DMS79 treated with DMSO at 0.1 percent for 48 hours (cell line): ENCODE measurements around the gene MMP23B.

Experiments used
- DNase-seq: peaks from one replicate; lab custom pipeline; 2025; lab: John Stamatoyannopoulos, UW

Gene MMP23B

DNA sequence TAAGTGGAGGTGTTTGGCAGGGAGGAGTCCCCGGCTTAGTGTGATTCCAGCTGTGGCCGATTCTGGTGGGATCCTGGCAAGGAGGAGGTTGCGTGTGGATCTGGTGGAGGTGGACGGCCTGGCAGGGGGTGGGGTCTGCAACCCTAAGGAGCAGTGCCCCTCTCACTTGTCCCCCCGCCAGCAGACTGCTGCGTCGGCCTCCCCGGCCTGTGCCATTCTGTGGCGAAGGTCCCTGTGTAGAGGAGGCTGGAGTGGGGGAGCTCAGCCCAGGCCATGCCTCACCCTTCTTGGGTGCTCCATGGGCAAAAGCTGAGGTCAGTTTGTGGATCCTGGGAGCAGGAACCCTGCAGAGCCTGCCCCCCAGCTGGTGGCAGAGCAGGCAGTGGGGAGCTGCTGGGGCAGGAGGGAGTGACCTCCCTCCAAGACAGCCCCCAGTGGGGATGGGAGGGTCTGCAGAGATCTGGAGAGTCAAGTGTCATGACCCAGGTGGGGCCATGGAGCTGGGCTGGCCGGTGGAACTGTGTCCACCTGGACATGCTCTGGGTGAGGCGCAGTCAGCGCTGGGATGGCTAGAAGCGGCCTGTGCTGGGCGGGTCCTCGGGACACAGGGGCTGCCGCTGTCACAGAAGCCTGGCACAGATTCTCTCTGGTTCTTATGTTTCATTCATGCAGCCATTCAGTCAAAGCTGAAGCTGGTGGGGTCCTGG is 11.4 kb upstream of the MMP23B start:
- DNase-seq: no peak

DNA sequence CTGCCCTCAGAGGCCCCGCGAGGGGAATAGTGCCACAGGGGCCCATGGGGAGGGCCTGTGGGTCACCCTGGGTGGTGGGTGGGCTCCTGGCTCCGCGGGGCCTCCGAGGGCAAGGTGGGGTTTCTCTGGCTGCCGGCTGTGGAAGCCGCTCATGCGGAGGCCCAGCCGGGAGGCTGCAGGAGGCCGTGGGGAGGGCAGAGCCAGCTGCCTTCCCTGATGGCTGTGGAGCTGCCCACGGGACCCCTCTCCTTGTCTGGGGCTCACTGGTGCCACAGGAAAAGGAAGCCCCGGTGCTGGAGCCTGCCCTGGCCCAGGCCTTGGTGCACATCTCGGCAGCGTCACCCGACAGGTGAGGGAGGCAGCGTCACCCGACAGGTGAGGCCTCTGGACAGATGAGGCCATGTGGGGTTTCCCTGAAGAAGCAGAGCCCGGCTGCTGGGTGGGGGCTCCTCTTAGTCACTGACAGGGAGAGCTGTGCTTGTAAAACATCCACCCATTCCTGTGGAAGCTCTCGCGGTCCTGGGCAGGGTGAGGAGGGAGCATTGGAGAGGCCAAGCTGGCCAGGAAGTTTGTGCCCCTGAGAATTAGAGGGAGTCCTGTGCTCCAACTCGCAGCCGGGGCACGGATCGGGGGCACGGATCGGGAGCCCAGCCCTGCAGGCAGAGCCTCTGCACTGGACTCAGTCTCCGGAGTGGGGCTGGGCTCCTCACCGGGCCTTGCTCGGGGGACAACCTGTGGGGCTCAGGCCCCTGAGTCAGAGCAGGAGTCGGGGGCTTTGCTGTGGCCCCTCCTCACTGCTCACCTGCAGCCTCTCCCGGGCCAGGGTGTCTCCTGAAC is 10.6 kb upstream of the MMP23B start:
- no peak for DNase-seq

DNA sequence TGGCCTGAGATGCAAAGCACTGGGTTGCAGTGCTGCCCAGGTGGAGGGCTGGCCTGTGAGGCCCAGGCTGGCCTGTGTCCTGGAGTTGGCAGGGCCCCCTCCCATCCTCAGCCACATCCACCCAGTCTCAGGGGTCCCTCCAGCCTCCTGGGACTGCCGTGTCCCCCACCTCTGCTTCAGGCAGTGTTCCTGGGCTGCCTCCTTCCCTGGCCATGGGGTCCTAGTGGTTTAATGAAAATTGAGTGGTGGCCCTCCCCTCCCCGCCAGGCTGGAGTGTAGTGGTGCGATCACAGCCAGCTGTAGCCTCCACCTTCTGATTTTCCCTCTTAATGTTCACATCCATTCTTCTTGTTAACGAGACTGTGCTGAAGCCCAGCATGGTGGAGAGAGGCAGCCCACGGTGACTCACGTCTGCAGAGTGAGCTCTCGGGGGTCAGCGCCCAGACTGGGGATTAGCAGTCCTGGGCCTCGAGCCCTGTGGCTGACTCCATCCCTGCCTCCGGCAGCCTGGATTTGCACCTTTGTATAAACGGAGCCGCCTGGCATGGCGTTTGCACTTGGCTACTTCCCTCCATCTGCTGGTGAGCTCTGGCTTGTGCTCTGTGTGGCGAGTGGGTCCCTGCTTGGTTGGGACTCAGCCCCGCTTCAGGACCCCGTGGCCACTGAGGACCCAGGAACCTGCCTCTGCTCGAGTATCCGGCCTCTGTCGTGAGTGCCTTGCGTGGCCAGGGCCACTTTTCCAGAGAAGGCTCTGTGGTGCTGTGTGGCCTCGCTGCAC is 9.8 kb upstream of the MMP23B start:
- DNase-seq: no peak

DNA sequence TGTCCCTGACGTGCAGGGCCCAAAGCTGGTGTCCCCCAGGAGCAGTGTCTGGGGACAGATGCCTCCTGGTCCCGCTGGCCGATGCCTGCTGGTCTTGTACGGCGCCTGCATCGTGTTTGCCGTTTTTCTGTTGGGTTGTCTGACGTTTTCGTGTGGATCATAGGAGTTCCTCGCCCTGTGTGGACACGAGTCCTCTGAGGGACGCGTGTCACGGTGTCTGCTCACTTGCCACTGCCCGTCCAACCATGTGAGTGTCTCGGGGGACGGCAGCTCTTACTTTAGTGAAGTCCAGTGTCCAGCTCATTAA is 9.2 kb upstream of the MMP23B start:
- no peak for DNase-seq

DNA sequence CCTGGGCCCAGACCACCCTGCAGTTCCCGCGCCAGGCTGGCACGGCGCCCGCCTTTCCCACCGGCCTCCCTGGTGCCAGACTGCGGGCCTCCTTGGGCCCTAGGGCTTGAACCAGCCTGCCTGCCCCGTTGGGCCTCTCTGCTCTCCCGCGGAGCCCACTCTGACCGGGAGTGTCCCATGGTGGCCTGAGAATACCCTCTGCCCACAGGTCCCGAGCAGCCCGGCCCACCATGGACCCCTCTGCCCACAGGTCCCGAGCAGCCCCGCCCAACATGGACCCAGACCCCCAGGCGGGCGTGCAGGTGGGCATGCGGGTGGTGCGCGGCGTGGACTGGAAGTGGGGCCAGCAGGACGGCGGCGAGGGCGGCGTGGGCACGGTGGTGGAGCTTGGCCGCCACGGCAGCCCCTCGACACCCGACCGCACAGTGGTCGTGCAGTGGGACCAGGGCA is 8.8 kb upstream of the MMP23B start:
- no peak for DNase-seq

DNA sequence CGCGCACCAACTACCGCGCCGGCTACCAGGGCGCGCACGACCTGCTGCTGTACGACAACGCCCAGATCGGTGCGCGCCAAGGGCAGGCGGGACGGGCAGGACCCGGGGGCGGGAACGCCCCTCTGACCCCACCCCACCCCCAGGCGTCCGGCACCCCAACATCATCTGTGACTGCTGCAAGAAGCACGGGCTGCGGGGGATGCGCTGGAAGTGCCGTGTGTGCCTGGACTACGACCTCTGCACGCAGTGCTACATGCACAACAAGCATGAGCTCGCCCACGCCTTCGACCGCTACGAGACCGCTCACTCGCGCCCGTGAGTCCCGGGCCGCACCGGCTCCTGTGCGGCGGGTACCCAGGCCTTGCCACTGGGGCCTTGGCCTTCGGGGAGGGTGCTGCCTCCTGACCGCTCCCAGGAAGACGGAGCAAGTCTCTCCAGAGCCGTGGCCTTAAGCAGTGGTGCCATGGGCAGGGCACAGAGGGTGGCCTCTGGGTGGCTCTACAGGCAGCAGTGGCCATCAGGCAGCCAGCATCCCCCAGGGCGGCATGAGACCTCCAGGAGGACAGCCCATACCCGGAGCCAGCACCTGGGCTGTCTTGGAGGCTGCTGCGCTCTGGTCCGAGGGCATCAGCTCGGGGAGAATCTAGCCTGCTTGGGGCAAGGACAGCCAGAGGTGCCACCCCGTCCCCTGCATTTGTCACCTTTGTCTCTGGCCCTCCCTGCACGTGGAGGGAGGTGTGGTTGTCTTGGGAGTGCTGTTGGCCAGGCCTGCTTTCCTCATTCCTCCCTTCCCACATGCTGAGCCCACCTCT is 8.1 kb upstream of the MMP23B start:
- no peak for DNase-seq

DNA sequence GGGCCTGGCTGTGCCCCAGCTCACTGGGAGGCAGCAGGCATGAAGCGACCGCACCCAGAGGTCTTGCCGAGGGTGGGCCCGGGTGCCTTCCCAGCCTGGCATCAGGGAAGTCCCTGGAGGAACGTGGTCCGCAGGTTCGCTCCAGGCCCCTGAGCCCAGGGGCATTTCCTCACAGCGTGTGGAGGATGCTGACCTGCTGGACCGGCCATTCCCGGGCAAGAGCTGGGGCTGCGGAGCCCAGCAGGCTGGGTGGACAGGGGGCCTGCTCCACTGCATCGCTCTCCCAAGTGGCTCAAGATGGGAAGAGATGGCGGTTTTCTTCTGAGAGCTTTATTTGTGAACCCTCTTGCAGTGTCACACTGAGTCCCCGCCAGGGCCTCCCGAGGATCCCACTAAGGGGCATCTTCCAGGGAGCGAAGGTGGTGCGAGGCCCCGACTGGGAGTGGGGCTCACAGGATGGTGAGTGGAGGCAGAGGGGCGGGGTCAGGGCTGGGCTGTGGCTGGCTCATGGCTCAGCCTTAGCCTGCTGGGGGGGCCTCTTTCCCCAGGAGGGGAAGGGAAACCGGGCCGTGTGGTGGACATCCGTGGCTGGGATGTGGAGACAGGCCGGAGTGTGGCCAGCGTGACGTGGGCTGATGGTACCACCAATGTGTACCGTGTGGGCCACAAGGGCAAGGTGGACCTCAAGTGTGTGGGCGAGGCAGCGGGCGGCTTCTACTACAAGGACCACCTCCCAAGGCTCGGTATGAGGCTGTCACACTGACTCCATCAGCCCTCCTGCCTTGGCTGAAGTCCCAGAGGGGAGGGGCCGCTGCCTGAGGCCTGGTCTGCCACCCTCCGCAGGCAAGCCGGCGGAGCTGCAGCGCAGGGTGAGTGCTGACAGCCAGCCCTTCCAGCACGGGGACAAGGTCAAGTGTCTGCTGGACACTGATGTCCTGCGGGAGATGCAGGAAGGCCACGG is 7.2 kb upstream of the MMP23B start:
- DNase-seq: no peak

DNA sequence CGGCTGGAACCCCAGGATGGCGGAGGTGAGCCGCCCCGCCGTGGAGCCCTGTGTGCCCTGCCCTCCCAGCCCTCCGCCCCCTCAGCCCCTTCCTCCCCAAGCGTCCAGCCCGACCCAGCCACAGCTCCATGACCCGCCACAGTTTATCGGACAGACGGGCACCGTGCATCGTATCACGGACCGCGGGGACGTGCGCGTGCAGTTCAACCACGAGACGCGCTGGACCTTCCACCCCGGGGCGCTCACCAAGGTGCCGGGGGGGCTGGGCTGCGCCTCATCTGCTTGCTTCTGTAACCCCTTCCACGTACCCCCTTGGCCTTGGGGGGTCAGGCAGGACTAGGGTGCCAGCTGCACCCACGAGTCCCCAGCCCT is 6.6 kb upstream of the MMP23B start:
- DNase-seq: no peak

DNA sequence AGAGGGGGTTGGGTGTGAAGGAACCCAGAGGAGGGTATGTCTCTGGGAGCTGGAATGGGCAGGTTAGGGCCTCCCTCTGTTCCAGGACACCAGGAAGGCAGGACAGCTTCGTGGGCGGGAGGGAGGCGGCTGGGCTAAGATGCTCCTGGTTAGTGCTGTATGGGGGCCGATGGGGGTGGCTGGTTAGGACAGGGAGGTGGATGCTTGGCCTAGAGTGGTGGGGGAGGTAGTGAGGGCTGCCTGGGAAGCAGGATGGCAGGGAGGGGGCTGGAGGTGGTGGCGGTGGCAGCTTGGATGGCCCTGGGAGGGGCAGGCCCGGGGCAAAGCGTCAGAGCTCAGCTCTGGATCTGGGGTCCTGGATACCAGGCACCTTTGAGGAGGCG is 6.2 kb upstream of the MMP23B start:
- no peak for DNase-seq

DNA sequence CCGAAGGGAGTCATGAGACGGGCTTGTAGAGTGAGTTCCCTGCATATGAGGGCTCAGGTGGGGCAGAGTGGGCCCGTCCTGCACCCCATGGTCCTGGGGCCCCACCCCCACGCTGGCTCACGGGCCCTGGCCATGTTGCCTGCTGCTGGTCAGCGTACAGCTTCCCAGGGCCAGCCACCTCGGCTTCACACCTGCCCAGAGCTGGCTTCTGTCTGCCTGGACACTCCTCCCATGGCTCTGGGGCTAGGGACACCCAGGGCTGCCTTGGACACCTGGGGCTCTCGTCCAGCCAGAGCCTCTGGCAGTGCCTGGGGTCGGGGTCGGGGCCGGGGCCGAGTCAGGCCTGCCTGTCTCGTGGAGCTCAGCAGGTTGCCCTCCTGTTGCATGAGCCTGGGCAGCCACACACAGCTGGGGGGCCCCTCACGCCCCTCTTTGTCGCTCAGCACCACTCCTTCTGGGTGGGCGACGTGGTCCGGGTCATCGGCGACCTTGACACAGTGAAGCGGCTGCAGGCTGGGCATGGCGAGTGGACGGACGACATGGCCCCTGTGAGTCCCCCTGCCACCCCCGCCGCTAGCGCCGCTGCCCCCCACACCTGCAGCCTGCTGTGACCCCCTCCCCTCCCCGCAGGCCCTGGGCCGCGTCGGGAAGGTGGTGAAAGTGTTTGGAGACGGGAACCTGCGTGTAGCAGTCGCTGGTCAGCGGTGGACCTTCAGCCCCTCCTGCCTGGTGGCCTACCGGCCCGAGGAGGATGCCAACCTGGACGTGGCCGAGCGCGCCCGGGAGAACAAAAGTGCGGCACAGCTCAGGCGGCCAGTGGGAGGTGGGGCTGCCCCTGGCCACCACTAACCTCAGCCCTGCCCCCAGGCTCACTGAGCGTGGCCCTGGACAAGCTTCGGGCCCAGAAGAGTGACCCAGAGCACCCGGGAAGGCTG is 5.5 kb upstream of the MMP23B start:
- DNase-seq: no peak

DNA sequence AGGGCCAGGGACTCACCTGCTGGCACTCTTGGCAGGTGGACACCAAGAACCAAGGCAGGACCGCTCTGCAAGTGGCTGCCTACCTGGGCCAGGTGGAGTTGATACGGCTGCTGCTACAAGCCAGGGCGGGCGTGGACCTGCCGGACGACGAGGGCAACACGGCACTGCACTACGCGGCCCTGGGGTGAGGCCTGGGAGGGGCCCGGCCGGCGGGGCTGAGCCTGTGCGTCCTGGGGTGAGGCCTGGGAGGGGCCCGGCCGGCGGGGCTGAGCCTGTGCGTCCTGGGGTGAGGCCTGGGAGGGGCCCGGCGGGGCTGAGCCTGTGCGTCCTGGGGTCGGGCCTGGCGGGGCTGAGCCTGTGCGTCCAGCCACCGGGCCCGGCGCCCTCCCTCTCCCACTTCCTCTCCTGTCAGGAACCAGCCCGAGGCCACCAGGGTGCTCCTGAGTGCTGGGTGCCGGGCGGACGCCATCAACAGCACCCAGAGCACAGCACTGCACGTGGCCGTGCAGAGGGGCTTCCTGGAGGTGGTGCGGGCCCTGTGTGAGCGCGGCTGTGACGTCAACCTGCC is 4.6 kb upstream of the MMP23B start:
- DNase-seq: no peak

DNA sequence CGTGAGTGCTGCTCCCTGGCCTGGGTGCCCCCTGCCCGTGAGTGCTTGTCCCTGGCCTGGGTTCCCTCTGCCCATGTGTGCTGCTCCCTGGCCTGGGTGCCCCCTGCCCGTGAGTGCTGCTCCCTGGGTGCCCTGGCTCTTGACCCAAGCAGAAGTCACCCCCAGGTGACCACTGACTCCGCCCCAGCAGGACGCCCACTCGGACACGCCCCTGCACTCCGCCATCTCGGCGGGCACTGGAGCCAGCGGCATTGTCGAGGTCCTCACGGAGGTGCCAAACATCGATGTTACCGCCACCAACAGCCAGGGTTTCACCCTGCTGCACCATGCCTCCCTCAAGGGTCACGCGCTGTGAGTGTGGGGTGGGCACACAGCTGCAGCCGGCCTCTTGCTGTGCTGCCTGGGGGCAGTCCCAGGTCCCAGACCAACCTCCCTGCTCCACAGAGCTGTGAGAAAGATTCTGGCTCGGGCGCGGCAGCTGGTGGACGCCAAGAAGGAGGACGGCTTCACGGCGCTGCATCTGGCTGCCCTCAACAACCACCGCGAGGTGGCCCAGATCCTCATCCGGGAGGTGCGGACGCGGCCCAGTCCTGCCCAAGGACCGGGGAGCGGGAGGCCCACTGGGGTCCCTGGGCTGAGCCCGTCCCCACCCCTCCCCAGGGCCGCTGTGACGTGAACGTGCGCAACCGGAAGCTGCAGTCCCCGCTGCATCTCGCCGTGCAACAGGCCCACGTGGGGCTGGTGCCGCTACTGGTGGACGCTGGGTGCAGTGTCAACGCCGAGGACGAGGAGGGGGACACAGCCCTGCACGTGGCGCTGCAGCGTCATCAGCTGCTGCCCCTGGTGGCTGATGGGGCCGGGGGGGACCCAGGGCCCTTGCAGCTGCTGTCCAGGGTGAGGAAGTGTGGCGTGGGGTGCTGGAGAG is 3.9 kb upstream of the MMP23B start:
- DNase-seq: no peak

DNA sequence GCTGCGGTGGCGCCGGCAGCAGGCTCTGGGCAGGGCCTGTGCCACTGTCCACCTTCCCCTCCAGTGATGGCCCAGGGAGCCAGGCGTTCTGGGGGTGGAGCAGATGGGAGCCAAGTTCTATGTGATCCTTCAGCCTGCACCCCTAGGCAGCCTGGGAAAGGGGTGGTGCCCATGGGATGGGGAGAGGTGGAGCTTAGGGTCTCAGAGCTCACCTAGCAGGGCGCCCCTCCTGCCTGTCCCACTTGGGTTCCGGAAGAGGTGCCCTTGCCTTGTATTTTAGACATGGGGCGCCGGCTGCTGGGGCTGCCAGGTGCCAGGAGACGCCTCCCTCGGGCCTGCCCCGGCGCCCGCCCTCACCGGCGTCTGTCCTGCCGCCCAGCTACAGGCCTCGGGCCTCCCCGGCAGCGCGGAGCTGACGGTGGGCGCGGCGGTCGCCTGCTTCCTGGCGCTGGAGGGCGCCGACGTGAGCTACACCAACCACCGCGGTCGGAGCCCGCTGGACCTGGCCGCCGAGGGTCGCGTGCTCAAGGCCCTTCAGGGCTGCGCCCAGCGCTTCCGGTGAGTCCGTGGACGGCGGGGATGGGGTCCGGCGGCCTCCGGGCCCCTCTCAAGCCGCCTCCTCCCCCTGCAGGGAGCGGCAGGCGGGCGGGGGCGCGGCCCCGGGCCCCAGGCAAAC is 3.1 kb upstream of the MMP23B start:
- no peak for DNase-seq

DNA sequence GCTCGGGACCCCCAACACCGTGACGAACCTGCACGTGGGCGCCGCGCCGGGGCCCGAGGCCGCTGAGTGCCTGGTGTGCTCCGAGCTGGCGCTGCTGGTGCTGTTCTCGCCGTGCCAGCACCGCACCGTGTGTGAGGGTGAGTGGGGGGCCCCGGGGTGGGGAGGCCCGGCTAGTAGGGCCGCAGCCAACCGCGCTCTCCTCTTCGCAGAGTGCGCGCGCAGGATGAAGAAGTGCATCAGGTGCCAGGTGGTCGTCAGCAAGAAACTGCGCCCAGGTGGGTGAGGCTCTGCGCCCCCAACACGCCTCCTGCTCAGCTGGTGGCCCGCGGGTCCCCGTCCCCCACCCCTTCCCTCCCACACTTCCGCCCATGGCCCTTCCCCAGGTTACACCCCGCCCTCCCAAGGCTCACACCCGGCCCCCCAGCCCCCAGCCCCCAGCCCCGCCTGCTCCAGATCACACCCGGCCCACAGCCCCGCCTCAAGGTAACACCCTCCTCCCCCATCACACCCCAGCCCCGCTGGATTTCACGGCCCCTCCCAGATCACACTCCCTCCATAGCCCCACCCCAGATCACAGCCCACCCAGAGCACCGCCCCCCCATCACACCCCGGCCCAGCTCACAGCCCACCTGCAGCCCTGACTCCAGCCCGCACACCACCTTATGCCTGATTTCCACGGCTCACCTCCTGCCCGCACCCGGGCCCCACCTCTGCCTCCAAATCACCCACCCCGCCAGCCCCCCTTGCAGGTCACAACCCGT is 2.4 kb upstream of the MMP23B start:
- DNase-seq: no peak

DNA sequence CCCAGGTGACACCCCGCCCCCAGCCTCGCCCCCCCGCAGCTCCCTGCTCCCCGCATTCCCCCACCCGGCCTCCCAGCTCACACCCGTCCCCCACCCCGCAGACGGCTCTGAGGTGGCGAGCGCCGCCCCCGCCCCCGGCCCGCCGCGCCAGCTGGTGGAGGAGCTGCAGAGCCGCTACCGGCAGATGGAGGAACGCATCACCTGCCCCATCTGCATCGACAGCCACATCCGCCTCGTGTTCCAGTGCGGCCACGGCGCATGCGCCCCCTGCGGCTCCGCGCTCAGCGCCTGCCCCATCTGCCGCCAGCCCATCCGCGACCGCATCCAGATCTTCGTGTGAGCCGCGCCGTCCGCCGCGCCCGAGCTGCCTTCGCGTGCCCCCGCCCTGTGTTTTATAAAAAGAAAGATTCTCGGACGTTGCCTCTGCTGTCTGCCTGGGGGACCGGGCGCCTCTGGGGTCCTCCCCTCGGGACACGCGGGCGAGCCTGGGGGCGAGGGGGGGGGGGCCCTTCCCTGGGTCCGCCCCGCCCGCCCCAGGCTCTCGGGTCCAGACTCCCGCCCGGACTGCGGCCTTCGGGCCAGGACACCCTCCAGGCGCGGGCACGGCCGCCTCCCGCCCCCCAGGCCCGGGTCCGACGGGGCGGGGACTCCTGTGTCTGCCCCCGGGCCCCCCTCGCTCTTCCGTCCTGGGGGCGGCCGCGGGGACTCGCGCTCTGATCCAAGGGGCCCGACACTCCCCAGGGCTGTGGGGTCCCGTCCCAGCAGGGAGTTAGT is 1.6 kb upstream of the MMP23B start:
- no peak for DNase-seq
